GM23338 (cell line): ENCODE results near the gene OTUD3.

Experiments
- CREB1 ChIP-seq: fragments of 250-450 bp; sonication (Bioruptor Pico); IDR thresholded peaks from 2 replicates; pipeline ENCODE4 v1.5.0; 2020; ENCODE audit warnings: low read depth, mild to moderate bottlenecking, moderate library complexity
- EZH2 ChIP-seq: fragments of 200-600 bp; sonication (generic); IDR thresholded peaks from one replicate; pipeline ENCODE4 v1.8.0; 2017; ENCODE audit warnings: antibody characterized with exemption, mild to moderate bottlenecking, low read depth; ENCODE audit not compliant: unreplicated experiment
- JUNB ChIP-seq: IDR thresholded peaks from one replicate; pipeline ENCODE4 v1.6.1; 2016; ENCODE audit warnings: antibody characterized with exemption; ENCODE audit not compliant: unreplicated experiment
- NANOG ChIP-seq: IDR thresholded peaks from 2 replicates; pipeline ENCODE4 v1.6.1; 2016; ENCODE audit warnings: antibody characterized with exemption, borderline replicate concordance
- POLR2AphosphoS5 ChIP-seq: IDR thresholded peaks from 2 replicates; pipeline ENCODE4 v1.6.1; 2016; ENCODE audit warnings: antibody characterized with exemption, low read depth
- TF ChIP-seq, protein P1 (sequence below), 2 experiments: fragments of 200-600 bp in 1 of 2; sonication (generic) in 1 of 2; conservative IDR thresholded peaks; 2 replicates each; pipeline versions ENCODE4 v1.5.1 to v1.6.1; 2016 to 2017; ENCODE audit warnings: antibody characterized with exemption in 2 of 2, low read depth in 2 of 2, mild to moderate bottlenecking in 2 of 2, moderate library complexity in 1 of 2
- TF ChIP-seq, protein P2 (sequence below): IDR thresholded peaks from one replicate; pipeline ENCODE4 v1.6.1; 2018; ENCODE audit warnings: antibody characterized with exemption; ENCODE audit not compliant: unreplicated experiment

DNA sequence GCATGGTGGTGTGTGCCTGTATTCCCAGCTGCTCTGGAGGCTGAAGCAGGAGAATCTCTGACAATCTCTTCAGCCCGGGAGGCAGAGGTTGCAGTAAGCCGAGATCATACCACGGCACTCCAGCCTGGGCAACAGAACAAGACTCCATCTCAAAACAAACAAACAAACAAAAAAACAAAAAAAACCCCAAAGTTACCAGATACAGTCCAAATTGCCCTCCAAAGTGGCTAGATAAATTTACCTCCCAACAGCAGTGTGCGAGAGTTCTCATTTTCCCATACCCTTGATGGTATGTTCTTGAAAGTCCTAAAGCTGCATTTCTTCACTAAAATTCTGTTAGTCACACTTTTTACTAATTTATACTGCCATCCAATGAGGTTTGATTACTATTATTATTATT is 3.0 kb upstream of the OTUD3 start:
- TF ChIP-seq, protein P1, sequence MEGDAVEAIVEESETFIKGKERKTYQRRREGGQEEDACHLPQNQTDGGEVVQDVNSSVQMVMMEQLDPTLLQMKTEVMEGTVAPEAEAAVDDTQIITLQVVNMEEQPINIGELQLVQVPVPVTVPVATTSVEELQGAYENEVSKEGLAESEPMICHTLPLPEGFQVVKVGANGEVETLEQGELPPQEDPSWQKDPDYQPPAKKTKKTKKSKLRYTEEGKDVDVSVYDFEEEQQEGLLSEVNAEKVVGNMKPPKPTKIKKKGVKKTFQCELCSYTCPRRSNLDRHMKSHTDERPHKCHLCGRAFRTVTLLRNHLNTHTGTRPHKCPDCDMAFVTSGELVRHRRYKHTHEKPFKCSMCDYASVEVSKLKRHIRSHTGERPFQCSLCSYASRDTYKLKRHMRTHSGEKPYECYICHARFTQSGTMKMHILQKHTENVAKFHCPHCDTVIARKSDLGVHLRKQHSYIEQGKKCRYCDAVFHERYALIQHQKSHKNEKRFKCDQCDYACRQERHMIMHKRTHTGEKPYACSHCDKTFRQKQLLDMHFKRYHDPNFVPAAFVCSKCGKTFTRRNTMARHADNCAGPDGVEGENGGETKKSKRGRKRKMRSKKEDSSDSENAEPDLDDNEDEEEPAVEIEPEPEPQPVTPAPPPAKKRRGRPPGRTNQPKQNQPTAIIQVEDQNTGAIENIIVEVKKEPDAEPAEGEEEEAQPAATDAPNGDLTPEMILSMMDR (conservative IDR thresholded peaks at IDR 0.05; ENCODE audit: low read depth in 2 of 2), result no peak
- TF ChIP-seq, protein P2, sequence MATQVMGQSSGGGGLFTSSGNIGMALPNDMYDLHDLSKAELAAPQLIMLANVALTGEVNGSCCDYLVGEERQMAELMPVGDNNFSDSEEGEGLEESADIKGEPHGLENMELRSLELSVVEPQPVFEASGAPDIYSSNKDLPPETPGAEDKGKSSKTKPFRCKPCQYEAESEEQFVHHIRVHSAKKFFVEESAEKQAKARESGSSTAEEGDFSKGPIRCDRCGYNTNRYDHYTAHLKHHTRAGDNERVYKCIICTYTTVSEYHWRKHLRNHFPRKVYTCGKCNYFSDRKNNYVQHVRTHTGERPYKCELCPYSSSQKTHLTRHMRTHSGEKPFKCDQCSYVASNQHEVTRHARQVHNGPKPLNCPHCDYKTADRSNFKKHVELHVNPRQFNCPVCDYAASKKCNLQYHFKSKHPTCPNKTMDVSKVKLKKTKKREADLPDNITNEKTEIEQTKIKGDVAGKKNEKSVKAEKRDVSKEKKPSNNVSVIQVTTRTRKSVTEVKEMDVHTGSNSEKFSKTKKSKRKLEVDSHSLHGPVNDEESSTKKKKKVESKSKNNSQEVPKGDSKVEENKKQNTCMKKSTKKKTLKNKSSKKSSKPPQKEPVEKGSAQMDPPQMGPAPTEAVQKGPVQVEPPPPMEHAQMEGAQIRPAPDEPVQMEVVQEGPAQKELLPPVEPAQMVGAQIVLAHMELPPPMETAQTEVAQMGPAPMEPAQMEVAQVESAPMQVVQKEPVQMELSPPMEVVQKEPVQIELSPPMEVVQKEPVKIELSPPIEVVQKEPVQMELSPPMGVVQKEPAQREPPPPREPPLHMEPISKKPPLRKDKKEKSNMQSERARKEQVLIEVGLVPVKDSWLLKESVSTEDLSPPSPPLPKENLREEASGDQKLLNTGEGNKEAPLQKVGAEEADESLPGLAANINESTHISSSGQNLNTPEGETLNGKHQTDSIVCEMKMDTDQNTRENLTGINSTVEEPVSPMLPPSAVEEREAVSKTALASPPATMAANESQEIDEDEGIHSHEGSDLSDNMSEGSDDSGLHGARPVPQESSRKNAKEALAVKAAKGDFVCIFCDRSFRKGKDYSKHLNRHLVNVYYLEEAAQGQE, result no peak
- no peak for TF ChIP-seq JUNB
- TF ChIP-seq POLR2AphosphoS5, result no peak
- no peak for TF ChIP-seq NANOG
- TF ChIP-seq CREB1 (CRISPR knock-in tag), result no peak
- TF ChIP-seq EZH2, result no peak
